ENCODE results near the gene CREB3L1.

- TF ChIP-seq CTCF (IDR thresholded peaks at IDR 0.05): no peak
- TF ChIP-seq POLR2A (IDR thresholded peaks at IDR 0.05): no peak
- no peak for TF ChIP-seq POLR2AphosphoS5 (IDR thresholded peaks at IDR 0.05)
- TF ChIP-seq EP300 (IDR thresholded peaks at IDR 0.05): no peak
These were observed 7.7 kb downstream of the CREB3L1 start for GRCh38 chr11:46285173-46285572.

All from sigmoid colon (tissue), 4 donors.